GM12872 (cell line): ENCODE measurements around the gene CPNE2.

Experiments used
- CTCF ChIP-seq: IDR thresholded peaks from 3 replicates; pipeline ENCODE4 v1.5.1; 2011; ENCODE audit warnings: low read depth, mild to moderate bottlenecking, low read length, moderate library complexity; ENCODE audit not compliant: insufficient read depth

The CPNE2 gene

DNA sequence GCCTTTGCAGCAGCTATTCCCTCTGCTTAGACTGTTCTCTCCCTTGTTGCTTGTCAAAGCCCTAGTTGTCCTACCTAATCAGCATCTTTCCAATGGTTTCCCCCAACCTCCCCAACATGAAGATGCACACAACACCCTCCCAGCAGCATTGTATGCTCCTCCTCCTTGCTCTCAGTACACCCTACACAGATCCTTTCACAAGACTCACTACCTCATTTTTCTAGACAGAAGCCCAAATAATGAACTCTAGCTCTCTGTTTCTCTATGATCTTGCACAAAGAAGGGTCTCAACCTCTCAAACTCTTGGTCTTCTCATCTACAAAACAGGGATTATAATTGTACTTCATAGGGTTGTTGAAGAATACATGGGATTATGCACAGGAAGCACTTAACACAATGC, 74.1 kb downstream of the CPNE2 start:
- TF ChIP-seq CTCF, result no peak

GRCh38 chr16:57166951-57167350, 74.6 kb downstream of the CPNE2 start:
- no peak for TF ChIP-seq CTCF

GRCh38 chr16:57167538-57167937, 75.2 kb downstream of the CPNE2 start:
- TF ChIP-seq CTCF, result no peak

DNA sequence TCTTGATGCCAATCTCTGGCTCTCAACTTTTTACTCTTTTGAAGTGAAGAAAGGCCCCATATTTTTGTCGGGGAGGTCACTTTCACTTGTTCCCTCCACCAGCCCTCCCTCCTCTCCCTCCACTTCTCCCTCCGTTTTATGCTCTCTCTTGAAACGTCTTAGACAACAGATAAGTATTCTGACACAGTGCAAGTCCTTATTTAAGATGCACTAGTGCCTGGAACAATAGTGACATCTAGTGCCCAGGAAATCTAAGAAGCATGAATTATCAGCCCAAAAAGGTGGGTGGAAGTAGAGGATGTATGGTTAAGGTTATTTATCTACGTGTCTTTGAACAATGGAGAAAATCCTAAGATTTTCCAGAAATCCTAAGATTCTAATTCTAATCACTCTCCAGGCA, 75.6 kb downstream of the CPNE2 start:
- peak; percentile 40; the same call in 1 of the 3 replicates for TF ChIP-seq CTCF

DNA sequence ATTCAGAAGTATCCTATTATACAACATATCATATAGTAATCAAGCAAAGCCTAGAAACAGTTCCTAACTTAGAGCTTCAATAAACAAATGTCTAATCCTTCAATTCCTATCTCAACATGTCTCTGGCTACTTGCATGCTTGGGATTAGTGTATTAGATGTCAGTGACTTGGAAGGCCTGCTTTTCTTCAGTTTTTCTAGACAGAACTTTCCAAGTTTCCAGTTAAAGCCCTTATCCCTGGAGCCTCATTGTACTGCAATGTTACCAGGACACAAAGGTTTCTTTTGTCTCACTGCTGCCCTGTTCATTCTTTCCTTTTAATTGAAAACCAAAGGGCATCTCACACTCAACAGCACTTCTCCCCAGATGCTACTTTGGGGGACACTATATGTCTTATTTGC, 76.9 kb downstream of the CPNE2 start:
- no peak for TF ChIP-seq CTCF

DNA sequence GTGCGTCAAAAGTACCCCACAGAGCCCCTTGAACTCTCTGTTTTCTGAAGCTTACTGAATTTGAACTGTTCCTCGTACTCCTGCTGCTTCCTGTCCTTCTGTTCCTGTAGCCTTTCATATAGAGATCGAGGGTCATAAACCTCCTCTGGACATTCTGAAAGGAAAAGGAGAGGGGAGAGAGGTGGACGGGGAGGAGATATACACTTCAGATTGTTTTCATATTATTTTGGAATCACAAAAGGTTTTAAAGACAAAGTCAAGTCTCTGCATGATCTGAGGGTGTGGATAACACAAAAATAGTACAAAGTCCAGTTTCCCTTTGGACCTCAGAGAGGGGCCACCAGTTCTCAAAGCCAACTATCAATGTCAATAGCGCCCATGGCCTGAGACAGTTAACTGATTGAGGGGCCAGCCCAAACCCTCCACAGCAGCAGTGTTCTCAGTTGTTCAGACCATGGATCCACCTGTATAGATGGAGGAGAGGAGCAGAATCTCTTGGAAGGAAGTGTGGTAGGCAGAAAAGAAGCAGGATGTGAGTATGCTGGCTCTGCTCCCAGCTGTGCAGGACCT, 80.4 kb downstream of the CPNE2 start:
- no peak for TF ChIP-seq CTCF

DNA sequence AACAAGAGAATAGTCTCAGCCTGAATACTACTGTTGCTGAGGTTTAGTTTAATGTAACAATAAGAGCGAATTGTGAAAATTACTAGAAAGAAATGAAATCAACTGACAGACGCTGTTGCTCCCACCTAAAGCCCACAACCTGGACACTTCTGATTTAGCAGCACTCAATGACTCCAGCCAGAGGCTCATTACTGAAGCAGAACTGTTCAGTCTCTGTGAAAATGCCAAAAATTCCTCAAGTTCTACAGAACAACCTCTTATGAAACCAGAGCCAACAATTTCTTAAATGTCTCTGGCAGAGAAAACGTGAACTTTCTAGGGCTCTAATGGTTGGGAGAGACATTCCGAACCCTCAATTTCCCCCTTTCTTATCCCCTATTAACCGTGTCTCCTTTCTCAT, 83.5 kb downstream of the CPNE2 start:
- TF ChIP-seq CTCF, result no peak
